Activated CD4-positive, alpha-beta T cell treated with anti-CD3 and anti-CD28 coated beads, Interleukin-2, amount 50 U/mL, for 48 hours (primary cell): ENCODE data around the gene PDXK.
A peak's percentile ranks its signal among the peaks of the same experiment; 100 is the strongest.

ENCODE experiments used
- DNase-seq, 2 experiments: peaks; one replicate each; pipeline ENCODE4 v3.0.0-alpha.2; 2020

Gene PDXK

DNA sequence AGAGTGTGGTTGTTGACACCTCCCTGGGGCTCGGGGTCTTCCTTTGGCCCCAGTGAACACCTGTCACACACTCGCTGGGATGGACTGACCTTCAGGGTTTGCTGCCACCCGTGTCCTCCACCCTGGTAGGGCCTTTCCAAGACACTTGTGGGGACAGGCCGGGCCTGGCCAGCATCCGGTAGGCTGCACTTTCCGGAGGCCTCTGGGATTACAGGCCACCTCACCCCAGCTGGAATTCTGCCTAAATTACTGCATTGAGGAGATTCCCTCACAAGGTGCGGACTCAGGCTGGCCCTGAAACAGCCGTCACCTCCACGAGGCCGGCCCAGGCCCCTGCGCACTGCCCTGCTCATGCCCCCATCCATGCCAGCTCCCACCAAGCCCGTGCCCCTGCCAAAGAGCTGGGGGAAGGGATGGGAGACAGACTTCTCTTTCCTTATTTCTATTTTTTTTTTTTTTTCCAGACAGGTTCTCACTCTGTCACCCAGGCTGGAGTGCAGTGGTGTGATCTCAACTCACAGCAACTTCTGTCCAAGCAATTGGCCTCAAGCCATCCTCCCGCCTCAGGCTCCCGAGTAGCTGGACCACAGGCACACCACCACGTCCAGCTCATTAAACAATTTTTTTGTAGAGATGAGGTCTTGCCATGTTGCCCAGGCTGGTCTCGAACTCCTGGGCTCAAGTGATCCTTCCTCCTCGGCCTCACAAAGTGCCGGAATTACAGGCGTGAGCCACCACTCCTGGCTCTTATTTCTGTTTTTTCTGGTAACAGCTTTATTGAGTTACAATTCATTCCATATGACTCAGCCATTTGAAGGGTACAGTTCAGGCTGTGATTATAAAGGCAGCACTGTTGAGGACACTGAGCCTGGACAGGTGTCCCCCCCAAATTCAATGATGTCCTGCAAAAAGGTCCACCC is 45.9 kb downstream of the PDXK start:
- no peak for DNase-seq

DNA sequence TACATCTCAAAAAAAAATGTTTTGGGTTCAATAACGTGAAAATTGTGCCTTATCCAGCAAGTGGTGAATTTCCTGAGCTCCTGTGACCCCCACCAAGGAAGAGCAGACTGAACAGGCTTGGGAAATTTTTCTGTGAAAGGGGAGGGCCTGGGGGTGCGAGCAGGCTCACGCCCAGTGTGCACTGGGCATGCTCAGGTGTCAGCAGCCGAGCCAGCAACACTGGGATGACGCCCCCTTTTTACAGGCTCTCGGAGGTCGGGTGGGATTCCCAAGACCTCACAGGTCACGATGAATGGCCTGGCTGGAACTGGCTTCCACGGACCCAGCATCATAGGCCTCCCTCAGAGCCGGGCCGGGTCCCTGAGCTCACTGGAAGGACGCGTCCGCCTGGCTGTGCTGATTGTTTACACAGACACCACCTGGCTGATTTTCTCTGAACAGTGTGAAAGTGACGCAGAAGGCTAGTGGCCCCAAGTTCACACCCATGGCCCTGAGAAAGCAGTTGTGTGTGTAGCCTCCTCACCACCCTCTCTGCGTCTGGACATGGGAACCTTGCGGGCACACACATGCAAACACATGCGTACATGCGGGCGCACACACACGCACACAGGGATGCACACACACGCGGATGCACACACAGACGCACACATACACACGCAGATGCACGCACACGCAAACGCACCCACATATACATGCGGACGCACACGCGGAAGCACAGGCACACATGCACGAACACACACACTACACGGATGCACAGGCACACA is 48.0 kb downstream of the PDXK start:
- DNase-seq = no peak

DNA sequence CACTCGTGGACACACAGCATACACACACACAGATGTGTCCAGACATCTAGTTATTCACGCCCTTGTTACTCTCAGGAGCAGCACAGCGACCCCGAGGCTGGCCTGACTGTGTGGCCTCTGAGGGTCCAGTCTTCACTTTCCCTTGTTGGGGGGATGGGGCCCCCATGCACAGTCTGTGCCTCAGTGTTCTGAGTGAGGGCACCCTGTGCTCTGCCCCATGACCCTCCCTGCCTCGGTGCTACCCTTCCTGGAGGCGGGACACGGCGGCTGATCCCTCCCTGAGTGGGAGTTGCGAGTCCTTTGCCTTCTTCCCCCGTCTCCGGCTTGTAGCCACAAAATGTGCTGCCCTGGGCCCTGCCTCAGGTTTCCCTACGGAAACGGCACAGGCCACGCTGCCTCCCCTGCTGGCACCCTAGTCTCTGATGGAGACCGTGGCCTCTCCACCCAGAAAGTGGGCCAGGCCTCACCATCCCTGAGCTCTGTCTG is 48.6 kb downstream of the PDXK start:
- no peak for DNase-seq

DNA sequence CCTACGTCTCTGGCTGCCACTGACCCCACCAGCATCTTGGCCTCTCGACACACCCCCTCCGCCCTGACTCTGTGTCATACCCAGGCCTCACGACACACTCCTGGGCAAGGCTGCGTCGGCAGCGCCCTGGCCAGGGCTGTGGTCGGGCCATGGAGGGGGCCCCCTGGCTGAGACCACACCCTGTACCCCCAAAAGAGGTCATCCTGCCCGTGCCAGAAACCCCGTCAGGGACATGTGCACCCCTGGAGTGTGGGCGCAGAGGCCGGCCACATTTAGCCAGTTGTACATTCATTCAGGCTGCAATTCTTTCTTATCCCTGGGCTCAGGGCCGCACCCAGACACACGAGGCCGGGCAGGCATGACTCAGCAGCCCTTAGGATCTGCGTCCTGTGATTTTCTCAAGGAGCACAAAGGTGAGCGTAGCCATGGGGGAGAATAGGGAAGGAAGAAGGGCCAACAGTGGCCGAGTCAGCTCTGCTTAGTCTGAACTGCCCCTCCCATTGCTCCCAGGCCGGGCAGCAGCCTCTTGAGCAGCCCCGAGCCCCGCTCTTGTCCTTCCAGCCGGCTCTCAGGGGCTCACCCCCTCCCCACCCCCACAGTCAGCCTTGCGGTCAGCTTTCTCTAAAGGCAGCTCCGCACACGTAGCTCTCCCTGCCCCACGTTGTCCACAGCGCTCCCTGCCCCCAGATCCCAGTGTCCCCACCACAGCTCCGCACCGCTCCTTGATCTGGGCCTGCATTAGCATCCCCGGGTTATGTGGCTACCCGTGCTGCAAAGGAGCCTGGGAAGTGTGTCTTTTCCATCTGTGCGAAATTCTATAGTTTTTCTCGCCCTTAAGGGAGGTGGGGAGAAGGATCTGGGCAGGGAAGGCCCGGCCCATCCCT is 49.3 kb downstream of the PDXK start:
- DNase-seq = no peak

DNA sequence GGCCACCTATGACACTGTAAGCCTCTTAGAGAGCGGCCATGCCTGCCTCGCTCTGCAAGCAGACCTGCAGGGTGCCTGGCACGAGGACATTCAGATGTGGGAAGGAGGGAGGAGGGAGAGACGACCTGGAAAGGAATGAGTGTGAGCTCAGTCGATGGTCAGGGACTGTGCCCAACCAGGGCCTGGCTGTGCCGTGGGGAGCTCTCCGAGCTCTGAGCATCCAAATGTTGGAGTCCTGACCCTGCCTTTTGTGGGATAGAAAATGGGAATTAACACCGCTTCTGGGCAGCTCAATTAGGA is 49.9 kb downstream of the PDXK start:
- DNase-seq = no peak

DNA sequence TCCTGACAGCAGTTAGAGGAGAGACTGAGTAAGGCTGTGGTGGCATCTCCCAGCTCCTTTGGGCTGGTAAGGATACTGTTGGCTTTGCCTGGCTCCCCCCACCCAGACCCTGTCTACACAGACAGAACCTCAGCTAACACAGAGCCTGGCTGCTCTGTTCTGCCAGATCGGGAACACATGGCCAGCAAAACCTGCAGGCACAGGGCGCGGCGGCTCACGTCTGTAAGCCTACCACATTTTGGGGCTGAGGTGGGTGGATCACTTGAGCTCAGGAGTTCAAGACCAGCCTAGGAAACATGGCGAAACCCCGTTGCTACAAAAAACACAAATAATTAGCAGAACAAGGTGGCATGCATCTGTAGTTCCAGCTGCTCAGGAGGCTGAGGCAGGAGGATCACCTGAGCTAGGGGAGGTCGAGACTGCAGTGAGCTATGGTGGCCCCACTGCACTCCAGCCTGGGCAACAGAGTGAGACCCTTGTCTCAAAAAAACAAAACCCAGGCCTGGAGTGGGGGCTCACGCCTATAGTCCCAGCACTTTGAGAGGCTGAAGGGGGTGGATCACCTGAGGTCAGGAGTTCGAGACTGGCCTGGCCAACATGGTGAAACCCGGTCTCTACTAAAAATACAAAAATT is 50.5 kb downstream of the PDXK start:
- no peak for DNase-seq

DNA sequence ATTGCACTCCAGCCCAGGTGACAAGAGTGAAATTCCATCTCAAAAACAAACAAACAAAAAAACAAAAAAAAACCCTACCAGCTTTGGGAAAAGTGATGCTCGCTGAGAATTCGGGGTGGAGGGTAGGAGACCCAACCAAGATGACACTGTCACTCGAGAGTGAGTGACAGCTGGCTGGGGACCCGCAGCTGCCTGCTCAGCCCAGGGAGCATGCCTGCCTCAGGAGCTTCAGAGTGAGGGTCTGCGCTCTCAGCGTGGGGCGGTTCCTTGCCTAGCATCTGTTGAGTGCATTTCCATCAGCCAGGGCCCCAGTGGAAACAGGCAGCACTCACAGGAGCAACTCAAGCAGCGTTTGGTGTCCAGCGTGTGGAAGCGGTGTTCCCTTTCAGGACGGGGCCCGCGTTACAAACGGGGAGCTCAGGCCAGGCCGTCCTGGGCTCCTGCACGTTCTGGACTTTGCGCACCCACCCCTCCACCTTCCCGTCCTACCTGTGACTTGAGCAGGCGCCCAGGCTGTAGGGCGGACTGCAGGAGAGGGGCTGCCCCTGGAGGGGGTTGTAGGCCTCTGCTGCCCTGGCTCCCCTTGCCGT is 51.2 kb downstream of the PDXK start:
- DNase-seq = no peak

DNA sequence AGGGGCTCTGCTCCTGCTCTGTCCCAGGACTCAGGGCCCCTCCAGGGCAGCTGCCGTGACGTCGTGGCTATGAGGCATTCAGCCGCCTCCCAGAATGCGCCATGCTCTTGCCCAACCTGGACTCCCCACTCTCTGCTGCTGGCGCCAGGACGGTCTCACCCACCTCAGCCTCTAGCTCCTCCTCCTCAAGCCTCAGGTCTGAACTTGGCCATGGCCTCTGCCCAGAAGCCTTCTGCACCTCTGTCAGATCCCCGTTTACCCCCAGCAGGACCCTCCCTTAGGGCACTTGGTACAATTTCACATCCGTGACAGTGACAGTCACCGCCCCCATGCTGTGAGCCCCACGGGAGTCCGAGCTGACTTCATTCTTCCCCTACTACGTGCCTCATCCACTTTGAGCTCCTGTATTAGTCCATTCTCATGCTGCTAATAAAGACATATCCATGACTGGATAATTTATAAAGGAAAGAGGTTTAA is 52.3 kb downstream of the PDXK start:
- no peak for DNase-seq

DNA sequence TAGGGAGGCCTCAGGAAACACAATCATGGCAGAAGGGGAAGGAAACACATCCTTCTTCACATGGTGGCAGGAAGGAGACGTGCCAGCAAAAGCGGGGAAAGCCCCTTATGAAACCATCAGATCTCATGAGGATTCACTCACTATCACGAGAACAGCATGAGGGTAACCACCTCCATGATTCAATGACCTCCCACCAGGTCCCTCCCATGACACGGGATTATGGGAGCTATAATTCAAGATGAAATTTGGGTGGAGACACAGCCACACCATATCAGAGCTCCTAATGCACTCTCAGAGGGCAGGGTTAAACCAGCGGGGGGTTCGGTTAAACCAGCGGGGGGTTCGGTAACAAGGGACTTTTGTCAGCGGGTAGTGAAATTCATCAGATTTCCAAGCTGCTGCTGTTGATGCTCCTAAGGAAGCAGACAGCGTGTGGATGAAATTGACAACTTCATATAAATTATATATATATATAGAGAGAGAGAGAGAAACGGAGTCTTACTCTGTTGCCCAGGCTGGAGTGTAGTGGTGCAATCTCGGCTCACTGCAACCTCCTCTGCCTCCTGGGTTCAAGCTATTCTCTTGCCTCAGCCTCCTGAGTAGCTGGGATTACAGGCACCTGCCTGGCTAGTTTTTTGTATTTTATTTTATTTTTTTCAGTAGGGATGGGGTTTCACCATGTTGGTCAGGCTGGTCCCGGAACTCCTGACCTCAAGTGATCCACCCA is 52.9 kb downstream of the PDXK start:
- DNase-seq = no peak

DNA sequence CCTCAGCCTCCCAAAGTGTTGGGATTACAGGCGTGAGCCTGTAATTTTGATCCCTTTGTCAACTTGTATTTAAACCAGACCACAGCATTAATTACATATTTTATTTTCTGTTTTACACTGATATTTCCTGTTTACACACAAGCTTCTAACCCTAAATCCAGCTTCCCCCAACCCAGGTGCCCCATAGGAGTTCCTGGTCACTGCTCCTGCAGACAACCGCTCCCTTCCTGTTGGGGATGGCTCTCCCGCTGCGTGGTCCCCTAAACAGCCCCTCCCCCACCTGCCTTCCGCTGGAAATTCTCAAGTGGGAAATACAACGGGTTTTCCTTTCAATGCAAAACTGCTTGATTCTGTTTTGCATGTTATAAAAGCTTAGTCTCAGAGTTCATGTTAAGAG is 53.5 kb downstream of the PDXK start:
- no peak for DNase-seq

DNA sequence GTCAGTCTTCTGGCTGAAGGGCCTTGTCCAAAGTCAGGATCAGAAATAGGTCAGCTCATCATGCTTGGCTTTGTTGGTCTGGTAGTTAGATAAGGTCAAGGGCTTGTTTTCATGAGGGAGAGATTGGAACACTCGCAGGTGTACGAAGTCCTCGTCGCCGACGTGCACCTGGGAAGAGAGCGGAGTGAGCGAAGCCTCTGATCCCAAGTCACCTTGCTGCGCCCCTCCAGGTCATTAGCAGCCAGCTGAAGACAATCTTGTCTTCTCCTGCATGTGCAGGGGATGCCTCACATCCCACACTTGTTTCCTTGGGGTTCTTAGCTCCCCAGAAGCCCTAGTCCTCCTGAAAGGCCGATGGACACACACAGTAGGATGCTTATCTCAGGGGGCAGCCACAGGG is 55.2 kb downstream of the PDXK start:
- no peak for DNase-seq

DNA sequence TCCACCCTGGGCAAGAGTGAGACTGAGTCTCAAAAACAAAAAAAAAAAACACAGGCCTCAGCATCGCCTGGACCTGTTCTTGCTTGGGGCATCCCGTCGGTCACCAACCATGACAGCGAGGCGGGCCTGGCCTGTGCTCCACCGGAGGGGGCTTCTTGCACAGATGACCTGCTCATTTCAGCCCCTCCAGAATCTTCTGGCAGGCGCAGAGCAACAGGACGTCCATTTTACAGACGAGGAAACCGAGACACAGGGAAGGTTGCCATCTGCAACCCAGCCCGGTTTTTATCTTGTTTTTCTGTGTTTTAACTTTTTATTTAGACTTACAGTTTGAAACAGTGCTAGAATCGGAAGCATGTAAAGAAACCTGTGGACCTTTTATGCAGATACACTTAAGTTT is 56.3 kb downstream of the PDXK start:
- DNase-seq = no peak

DNA sequence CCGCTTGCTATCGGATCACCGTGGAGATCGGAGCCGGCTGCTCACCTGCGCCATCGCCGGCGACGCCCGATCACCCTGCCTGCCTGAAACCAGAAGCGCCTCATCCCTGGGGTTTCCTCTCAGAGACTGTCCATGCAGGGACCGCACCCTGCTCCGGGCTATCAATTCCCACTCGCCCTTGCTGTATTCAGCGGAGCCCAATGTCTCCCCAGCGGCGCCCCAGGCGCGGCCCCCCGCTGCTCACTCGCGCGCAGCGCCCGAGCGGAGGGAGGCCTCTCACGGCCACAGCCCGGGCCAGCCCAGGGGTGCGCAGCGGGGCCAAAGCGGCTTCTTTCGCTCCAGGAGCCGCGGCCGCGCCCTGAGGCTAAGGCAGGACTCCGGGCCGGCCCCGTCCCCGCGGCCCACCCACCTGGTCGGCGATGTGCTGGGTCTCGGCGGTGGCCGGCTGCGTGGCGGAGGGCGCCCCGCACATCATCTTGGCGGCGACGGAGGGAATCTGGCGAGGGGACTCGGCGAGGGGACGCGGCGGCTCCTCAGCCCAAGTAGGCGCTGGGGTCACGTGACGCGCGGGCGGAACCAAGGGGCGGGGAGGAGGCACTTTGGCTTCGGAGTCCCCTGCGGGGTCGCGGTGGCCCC is 57.0 kb downstream of the PDXK start, which contains the start of gene CSTB:
TSS of gene CSTB (minus strand) at position 514 of the 636 bp plus-strand sequence. CDS start at position 475, 39 bp downstream.
- DNase-seq = peak; percentile 88 to 91

DNA sequence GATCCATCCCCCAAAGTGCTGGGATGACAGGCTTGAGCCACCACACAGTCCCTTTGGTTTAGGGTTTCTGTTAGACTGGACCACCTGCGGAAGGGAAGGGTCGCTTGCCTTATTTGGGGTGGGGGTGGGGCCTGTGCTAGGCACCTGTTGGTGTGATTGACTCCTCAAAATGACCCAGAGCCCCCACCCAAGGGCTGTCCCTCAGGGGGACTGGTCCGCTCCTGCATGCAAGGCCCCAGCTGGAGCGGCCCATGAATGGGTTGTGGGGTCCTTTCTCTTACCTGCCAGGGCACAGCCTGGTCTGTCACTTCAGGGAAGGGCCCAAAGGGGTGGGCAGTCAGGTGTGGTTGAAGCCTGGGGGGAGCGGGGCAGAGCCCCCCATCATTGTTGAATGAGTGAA is 59.0 kb downstream of the PDXK start:
- no peak for DNase-seq

DNA sequence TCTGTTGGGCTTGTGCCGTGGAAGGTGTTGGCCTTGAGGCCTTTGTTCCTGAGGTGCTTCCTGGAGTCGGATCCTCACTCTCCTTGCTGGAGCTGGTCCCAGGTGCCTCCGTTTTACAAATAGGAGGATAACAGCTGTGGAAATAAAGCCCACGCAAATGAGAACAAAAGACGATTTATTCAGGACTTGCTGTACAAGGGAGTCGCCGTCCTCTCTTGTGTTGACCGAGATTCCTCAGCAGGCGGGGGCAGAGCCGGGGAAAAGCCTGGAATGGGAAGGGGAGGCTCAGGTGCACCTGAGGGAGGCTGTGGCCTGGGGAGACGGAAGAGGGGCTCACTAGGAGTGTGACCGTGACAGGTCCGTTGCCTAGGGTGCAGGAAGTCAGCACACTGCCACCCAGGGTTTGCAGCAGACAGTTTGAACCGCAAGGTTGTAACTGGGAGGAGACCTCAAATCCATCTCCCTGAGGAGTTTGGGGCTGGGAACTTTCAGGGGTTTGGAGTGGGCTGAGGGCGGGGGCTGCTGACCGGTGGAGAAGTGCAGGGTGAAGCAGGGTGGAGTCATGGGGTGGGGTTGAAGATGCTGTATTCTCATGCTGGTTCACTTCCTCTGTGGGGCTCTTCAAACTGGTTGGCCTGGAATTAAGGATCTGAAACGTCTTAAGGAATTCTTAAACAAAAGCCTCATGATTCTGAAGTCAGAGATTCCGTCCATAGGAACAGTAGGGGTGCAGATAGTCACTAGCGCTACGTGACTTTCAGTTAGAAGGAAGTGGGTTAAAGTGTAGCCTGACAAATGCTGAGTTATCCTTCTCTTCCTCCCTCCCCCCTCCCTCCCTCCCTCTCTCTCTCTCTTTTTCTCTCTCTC is 59.8 kb downstream of the PDXK start:
- DNase-seq = peak in 1 of 2 experiments; percentile 19

DNA sequence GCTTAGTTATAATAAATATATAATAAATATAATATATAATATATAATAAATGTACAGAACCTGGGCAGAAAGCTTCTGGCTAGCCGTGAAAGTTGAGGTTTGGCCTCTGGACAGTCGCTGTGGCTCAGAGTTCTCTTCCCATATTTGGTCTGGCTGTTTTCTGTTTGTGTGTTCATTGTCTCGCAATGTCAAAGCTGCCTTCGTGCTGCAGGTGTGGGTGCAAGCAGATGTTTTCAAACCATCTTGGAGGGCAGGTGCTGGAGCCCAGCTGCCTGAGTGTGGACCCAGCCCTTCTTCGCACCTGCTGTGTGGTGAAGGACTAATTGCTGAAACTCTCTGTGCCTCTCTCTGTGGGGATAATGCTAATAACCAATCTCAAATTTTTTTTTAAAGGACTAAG is 60.7 kb downstream of the PDXK start:
- no peak for DNase-seq

DNA sequence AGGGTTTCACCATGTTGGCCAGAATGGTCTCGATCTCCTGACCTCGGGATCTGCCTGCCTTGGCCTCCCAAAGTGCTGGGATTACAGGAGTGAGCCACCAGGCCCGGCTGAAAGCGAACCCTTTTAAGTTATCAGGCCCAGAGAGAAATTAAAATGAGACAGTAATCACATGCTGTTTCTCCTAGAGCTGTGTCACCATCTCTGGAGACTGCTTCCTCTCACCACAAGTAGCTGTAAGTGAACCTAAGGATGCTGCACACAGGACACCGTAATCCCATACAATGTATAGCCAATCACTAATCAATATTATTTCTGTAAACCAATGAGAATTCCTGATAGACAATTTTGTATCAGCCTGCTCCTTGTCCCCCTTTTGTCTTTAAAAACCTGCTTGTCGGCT is 62.9 kb downstream of the PDXK start:
- no peak for DNase-seq

DNA sequence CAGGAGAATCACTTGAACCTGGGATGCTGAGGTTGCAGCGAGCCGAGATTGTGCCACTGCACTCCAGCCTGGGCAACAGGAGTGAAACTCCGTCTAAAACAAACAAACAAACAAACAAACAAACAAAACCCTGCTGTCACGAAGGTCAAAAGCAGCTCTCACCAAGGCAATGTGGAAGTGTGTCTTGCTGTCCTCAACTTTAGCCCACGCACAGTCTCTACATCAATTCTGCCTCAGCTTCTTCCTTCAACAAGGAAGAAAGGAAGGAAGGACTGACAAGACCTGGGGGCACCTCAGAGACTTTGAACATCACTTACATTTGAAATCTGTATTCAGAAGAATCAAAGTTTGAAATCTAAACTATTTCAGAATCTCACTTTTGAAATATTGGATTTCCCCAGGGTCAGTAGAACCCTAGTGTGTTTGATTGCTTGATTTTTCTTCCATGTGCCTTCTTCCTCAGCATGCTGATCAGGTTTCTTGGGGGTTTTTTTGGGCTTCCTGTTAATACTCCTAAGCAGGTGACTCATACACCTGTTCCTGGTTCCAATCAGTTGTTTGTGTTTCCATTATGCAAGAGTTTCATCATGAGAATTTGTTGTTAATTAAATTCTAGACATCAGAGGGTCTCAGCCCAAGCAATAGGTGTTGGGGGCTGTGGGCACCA is 63.6 kb downstream of the PDXK start:
- no peak for DNase-seq

DNA sequence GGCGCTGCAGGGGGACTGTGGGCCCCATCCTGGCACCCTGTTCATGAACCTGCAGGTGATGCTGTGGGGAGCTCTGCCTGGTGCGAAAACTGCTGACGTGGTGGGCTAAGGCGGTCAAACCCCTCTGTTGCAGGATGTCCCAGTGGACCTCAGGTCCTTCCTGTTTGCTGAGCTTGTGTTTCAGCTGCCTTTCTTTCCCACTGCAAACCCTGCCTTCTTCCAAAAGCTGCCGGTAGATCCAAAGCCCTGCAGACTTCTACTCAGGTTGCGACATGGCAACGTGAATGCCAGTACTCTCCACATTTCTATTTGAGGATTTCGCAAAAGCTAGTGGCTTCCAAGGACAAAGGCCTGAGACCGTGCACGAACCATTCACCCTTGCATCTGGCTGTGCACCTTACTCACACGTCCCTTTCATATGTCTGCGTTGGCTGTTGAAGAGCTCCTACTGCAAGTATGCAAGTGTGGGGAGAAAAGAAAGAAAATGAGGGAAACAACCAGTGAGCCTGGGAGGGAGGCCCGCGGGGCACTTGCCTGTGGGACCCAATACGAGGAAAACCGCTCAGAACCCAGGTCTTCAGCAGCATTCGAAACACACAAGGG is 64.3 kb downstream of the PDXK start:
- DNase-seq = no peak
